GM12878 (cell line): ENCODE results near the gene TRIM16. TPM values are rescaled to one million over a fixed set of nuclear protein-coding genes. Genes with fewer than 3 reads are reported as not detected.

Source experiments
- ATAC-seq: fragments of 200-7000 bp; cut with Tn5 transposase; 3 replicates; pipeline ENCODE4 v1.9.1; 2020; ENCODE audit warnings: mild to moderate bottlenecking, moderate library complexity
- BruUV-seq: library from RNA; stranded (reverse); fragments of 400-500 nt; replicated peaks from 2 replicates; lab custom pipeline; 2021; lab: Mats Ljungman, UMichigan
- CTCF ChIA-PET: fragments of 300-600 bp; sonication (Branson Sonifier 250); formaldehyde crosslinking; extraction: SDS; loops from one replicate; lab custom pipeline; 2021; ENCODE audit warnings: inconsistent platforms; lab: Yijun Ruan, JAX
- POLR2A ChIA-PET: fragments of 350-600 bp; formaldehyde crosslinking; extraction: SDS; loops from one replicate; lab custom pipeline; 2021; ENCODE audit warnings: inconsistent platforms; lab: Charles Lee
- RAD21 ChIA-PET: fragments of 300-600 bp; sonication (Branson Sonifier 250); formaldehyde crosslinking; loops from one replicate; lab custom pipeline; 2023; ENCODE audit warnings: antibody characterized with exemption; ENCODE audit not compliant: unreplicated experiment; lab: Charles Lee
- SMC1A ChIA-PET: fragments of 300-600 bp; sonication (Branson Sonifier 250); formaldehyde crosslinking; loops from one replicate; lab custom pipeline; 2023; ENCODE audit not compliant: unreplicated experiment, uncharacterized antibody; lab: Charles Lee
- DNase-seq: peaks from one replicate; pipeline ENCODE4 v3.0.0-alpha.2; 2011; ENCODE audit warnings: low read depth, low spot score
- FAIRE-seq: peaks from 3 replicates; lab custom pipeline; 2011; peaks lifted over from hg19 to GRCh38; lab: Jason Lieb, UNC
- H2AFZ ChIP-seq: 2 replicates; pipeline ENCODE4 v1.6.0; 2011; ENCODE audit warnings: low read depth, low read length, control low read depth; ENCODE audit not compliant: control insufficient read depth
- H3K27ac ChIP-seq: 2 replicates; pipeline ENCODE4 v1.5.1; 2011; ENCODE audit warnings: control low read depth; ENCODE audit not compliant: control insufficient read depth, insufficient read depth
- H3K27me3 ChIP-seq, 2 experiments: replicated peaks in 1 of 2; 2 replicates each; pipeline versions ENCODE4 v1.6.0 to v1.6.1; 2011; ENCODE audit warnings: low read length in 1 of 2; ENCODE audit not compliant: control insufficient read depth in 2 of 2, insufficient read depth in 2 of 2
- H3K36me3 ChIP-seq, 2 experiments: 2 replicates each; pipeline ENCODE4 v1.5.1; 2011; ENCODE audit warnings: low read length in 1 of 2; ENCODE audit not compliant: control insufficient read depth in 2 of 2, insufficient read depth in 2 of 2
- H3K4me1 ChIP-seq: 2 replicates; pipeline ENCODE4 v1.6.1; 2011; ENCODE audit warnings: mild to moderate bottlenecking, low read length, moderate library complexity, mixed read lengths; ENCODE audit not compliant: control insufficient read depth, insufficient read depth
- H3K4me2 ChIP-seq: 2 replicates; pipeline ENCODE4 v1.6.0; 2011; ENCODE audit warnings: control low read depth; ENCODE audit not compliant: control insufficient read depth, insufficient read depth
- H3K4me3 ChIP-seq: fragments of 200-600 bp; sonication (generic); 2 replicates; pipeline ENCODE4 v1.5.1; 2016
- H3K79me2 ChIP-seq: 2 replicates; pipeline ENCODE4 v1.6.0; 2011; ENCODE audit warnings: low read length; ENCODE audit not compliant: control insufficient read depth, insufficient read depth
- H3K9ac ChIP-seq: 2 replicates; pipeline ENCODE4 v1.8.0; 2011; ENCODE audit warnings: low read length, control low read depth, mixed read lengths; ENCODE audit not compliant: control insufficient read depth, insufficient read depth
- H3K9me3 ChIP-seq: replicated peaks from 3 replicates; pipeline ENCODE4 v1.5.1; 2011; ENCODE audit warnings: mild to moderate bottlenecking, low read length; ENCODE audit not compliant: control insufficient read depth, insufficient read depth
- H4K20me1 ChIP-seq: 2 replicates; pipeline ENCODE4 v1.6.0; 2011; ENCODE audit not compliant: control insufficient read depth, insufficient read depth
- CEBPB ChIP-seq, 2 experiments: fragments of 150-350 bp in 1 of 2; IDR thresholded peaks; 2 replicates each; pipeline ENCODE4 v1.6.1; 2012 to 2014; ENCODE audit warnings: low read depth in 2 of 2, low read length in 2 of 2, borderline replicate concordance in 1 of 2, inconsistent platforms in 1 of 2
- CHD2 ChIP-seq: IDR thresholded peaks from 2 replicates; pipeline ENCODE4 v1.6.1; 2011; ENCODE audit warnings: low read depth, low read length, improper control_type of control experiment, borderline replicate concordance
- IKZF1 ChIP-seq: fragments of 450-650 bp; conservative IDR thresholded peaks from 2 replicates; pipeline ENCODE4 v1.6.1; 2017; ENCODE audit warnings: antibody characterized with exemption, mild to moderate bottlenecking
- KDM1A ChIP-seq: fragments of 200-600 bp; sonication (generic); IDR thresholded peaks from 2 replicates; pipeline ENCODE4 v1.6.1; 2016; ENCODE audit warnings: borderline replicate concordance
- NBN ChIP-seq: fragments of 450-650 bp; IDR thresholded peaks from 2 replicates; pipeline ENCODE4 v1.6.1; 2016
- TCF12 ChIP-seq: IDR thresholded peaks from 2 replicates; pipeline ENCODE4 v1.6.1; 2011; ENCODE audit warnings: low read depth, mild to moderate bottlenecking, low read length
- TCF7 ChIP-seq: IDR thresholded peaks from 2 replicates; pipeline ENCODE4 v1.6.1; 2014; ENCODE audit warnings: antibody characterized with exemption, borderline replicate concordance
- ZNF384 ChIP-seq: IDR thresholded peaks from 2 replicates; pipeline ENCODE4 v1.6.1; 2012; ENCODE audit warnings: low read depth, mild to moderate bottlenecking, low read length, improper control_type of control experiment, borderline replicate concordance
- in situ Hi-C: fragments of 300-500 bp; cut with MboI; formaldehyde crosslinking; loops from 9 replicates; pipeline ENCODE4 v1.14.3; 2018; ENCODE audit warnings: mixed read lengths
- intact Hi-C: fragments of 100-400 bp; cut with micrococcal nuclease; formaldehyde crosslinking; loops from one replicate; pipeline ENCODE4 v1.14.2; 2022; ENCODE audit not compliant: unreplicated experiment
- polyA plus RNA-seq, 11 experiments: library from polyadenylated mRNA; depleted of rRNA in 4 of 11; unstranded in 6 of 11; stranded (reverse) in 5 of 11; fragments of >200 nt; fragmentation: Nextera tagmentation in 4 of 11; fragmentation: Illumina TruSeq in 1 of 11; extraction: Ambion mirVana in 4 of 11; extraction: Trizol in 1 of 11; gene quantifications; 1 replicate in 1 of 11; 2 replicates in 10 of 11; pipeline versions ENCODE4 v1.2.1 to v1.2.3, GENCODE V29; 2011 to 2016; ENCODE audit warnings: inconsistent platforms in 2 of 11, missing spikeins in 2 of 11, low read depth in 1 of 11
- total RNA-seq, 4 experiments: library from RNA; depleted of rRNA in 3 of 4; stranded (reverse); fragments of >200 nt in 3 of 4; fragmentation: Illumina TruSeq in 1 of 4; extraction: Trizol in 1 of 4; gene quantifications; 2 replicates each; pipeline versions ENCODE4 v1.2.1 to v1.2.3, GENCODE V29; 2013 to 2021
- TF ChIP-seq, protein P1 (sequence below): IDR thresholded peaks from 2 replicates; pipeline ENCODE4 v1.6.1; 2012; ENCODE audit warnings: low read length, inconsistent platforms
- TF ChIP-seq, protein P2 (sequence below): fragments of 450-650 bp; IDR thresholded peaks from 2 replicates; pipeline ENCODE4 v1.6.1; 2018; ENCODE audit warnings: borderline replicate concordance, mild to moderate bottlenecking; ENCODE audit not compliant: partially characterized antibody
- TF ChIP-seq, protein P3 (sequence below): fragments of 450-650 bp; IDR thresholded peaks from 2 replicates; pipeline ENCODE4 v1.6.1; 2016; ENCODE audit warnings: mild to moderate bottlenecking

The TRIM16 gene
- total and polyA plus RNA-seq, 10 of the 15 experiments (the other 5 are each of a cell fraction or from before 2014, with no cell fraction given) = 2.6 to 11.9 (median 9.9) TPM

DNA sequence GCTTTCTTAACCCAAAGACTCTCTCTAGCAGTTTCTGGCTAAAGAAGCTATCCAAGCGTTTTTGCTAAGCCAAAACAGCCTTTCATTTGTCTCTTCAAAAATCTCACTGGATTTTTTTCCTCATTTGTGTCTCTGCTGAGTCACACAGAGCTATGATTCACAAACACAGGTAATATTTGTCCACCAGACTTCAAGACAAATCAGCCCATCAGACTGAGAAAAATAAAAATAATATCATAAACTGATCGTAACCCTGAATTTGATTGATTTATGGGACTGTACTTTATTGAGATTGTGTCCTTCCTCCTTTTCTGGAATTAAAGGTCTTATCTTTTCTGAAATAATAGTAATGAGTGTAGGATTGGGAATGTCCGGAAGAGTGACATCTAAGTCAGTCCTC lies 25.8 kb downstream of the TRIM16 start (continued):
- TF ChIP-seq CEBPB (IDR thresholded peaks at IDR 0.05; ENCODE audit: borderline replicate concordance in 1 of 2, low read depth in 2 of 2, low read length in 2 of 2) (no peak), TCF12 (no peak), ZNF384 (no peak)

DNA sequence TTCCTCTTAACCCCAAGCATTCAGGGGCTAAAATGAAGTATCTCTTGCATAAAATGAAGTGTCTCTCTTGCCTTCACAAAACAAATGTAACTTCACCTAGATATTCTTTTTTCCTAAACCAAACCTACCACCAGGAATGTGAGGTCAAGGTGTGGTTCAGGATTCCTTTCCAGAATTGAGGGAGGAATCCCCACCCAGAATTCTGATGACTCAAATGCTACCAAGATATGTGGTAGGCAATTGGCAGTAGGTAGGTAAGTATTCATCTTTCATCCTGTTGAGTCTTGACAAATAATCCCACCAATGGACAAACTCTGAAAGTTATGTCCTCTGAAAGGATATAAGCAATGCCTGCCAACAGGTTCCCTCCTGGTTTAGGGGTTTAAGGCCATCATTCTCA lies 26.2 kb downstream of the TRIM16 start:
- RAD21 ChIA-PET = no interaction called here
- in situ Hi-C loops = no loop called here
- SMC1A ChIA-PET = no interaction called here
- Histone ChIP-seq H3K4me1 (peaks cover 7% of the 10 kb centered on the region), H3K27ac (no peak overlapping the region), H2AFZ (no peak overlapping the region), H3K9me3 (no peaks in the 10 kb centered on the region), H3K79me2 (no peaks in the 10 kb centered on the region), H3K4me2 (no peak overlapping the region), H4K20me1 (no peaks in the 10 kb centered on the region), H3K4me3 (no peak overlapping the region), H3K36me3 (no peaks in the 10 kb centered on the region), H3K9ac (no peak overlapping the region), H3K27me3 (no peaks in the 10 kb centered on the region)
- POLR2A ChIA-PET = no interaction called here
- no peak for ATAC-seq
- no peak for DNase-seq
- intact Hi-C loops = no loop called here
- no peak for FAIRE-seq
- TF ChIP-seq, protein P1, sequence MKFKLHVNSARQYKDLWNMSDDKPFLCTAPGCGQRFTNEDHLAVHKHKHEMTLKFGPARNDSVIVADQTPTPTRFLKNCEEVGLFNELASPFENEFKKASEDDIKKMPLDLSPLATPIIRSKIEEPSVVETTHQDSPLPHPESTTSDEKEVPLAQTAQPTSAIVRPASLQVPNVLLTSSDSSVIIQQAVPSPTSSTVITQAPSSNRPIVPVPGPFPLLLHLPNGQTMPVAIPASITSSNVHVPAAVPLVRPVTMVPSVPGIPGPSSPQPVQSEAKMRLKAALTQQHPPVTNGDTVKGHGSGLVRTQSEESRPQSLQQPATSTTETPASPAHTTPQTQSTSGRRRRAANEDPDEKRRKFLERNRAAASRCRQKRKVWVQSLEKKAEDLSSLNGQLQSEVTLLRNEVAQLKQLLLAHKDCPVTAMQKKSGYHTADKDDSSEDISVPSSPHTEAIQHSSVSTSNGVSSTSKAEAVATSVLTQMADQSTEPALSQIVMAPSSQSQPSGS = no peak
- TF ChIP-seq, protein P2, sequence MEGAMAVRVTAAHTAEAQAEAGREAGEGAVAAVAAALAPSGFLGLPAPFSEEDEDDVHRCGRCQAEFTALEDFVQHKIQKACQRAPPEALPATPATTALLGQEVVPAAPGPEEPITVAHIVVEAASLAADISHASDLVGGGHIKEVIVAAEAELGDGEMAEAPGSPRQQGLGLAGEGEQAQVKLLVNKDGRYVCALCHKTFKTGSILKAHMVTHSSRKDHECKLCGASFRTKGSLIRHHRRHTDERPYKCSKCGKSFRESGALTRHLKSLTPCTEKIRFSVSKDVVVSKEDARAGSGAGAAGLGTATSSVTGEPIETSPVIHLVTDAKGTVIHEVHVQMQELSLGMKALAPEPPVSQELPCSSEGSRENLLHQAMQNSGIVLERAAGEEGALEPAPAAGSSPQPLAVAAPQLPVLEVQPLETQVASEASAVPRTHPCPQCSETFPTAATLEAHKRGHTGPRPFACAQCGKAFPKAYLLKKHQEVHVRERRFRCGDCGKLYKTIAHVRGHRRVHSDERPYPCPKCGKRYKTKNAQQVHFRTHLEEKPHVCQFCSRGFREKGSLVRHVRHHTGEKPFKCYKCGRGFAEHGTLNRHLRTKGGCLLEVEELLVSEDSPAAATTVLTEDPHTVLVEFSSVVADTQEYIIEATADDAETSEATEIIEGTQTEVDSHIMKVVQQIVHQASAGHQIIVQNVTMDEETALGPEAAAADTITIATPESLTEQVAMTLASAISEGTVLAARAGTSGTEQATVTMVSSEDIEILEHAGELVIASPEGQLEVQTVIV = no peak
- no peak for TF ChIP-seq KDM1A
- no peak for TF ChIP-seq IKZF1
- no peak for TF ChIP-seq CHD2
- TF ChIP-seq TCF7 = no peak
- TF ChIP-seq NBN = no peak
- no peak for TF ChIP-seq ZNF384
- TF ChIP-seq, protein P3, sequence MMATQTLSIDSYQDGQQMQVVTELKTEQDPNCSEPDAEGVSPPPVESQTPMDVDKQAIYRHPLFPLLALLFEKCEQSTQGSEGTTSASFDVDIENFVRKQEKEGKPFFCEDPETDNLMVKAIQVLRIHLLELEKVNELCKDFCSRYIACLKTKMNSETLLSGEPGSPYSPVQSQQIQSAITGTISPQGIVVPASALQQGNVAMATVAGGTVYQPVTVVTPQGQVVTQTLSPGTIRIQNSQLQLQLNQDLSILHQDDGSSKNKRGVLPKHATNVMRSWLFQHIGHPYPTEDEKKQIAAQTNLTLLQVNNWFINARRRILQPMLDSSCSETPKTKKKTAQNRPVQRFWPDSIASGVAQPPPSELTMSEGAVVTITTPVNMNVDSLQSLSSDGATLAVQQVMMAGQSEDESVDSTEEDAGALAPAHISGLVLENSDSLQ = no peak
- CTCF ChIA-PET = no interaction called here
- no TSS peak for BruUV-seq
